OCI-LY3 (cell line): ENCODE measurements around the gene SESN3.
"Not testable (repeated sequence)": the region's sequence is repeated elsewhere in the genome, so short reads cannot be mapped to it uniquely, and the experiment has no call there.

Experiments used
- H2AFZ ChIP-seq: fragments of 200-600, 300-600 bp; shearing (Covaris generic); 2 replicates; pipeline ENCODE4 v1.6.0; 2014; ENCODE audit warnings: antibody characterized with exemption, low read depth, low read length
- H3K27ac ChIP-seq: fragments of 200-600, 300-600 bp; sonication (generic); 2 replicates; pipeline ENCODE4 v1.5.1; 2014; ENCODE audit warnings: mild to moderate bottlenecking, low read length, moderate library complexity, mixed read lengths
- H3K27me3 ChIP-seq: fragments of 200-600, 300-600 bp; sonication (generic); 2 replicates; pipeline ENCODE4 v1.6.1; 2014; ENCODE audit warnings: low read depth, low read length, mixed read lengths
- H3K36me3 ChIP-seq: fragments of 200-600, 300-600 bp; sonication (generic); replicated peaks from 2 replicates; pipeline ENCODE3; 2014; ENCODE audit warnings: low read depth, low read length, mixed read lengths
- H3K4me1 ChIP-seq: fragments of 300-600, 200-600 bp; sonication (generic); 2 replicates; pipeline ENCODE4 v1.6.1; 2014; ENCODE audit warnings: low read length, mixed read lengths
- H3K4me2 ChIP-seq: fragments of 200-600, 300-600 bp; sonication (generic); 2 replicates; pipeline ENCODE4 v1.6.1; 2014; ENCODE audit warnings: low read length, mixed read lengths
- H3K4me3 ChIP-seq: fragments of 300-600, 200-600 bp; sonication (generic); 2 replicates; pipeline ENCODE4 v1.5.1; 2014; ENCODE audit warnings: antibody characterized with exemption, mild to moderate bottlenecking, low read length, moderate library complexity
- H3K79me2 ChIP-seq: fragments of 300-600, 200-600 bp; shearing (Covaris generic); 2 replicates; pipeline ENCODE4 v1.6.1; 2014; ENCODE audit warnings: mild to moderate bottlenecking, low read length, mixed read lengths
- H3K9ac ChIP-seq: fragments of 300-600, 200-600 bp; shearing (Covaris generic); 2 replicates; pipeline ENCODE4 v1.6.0; 2014; ENCODE audit warnings: mild to moderate bottlenecking, low read length, moderate library complexity
- H3K9me3 ChIP-seq: fragments of 200-600, 300-600 bp; shearing (Covaris generic); 2 replicates; pipeline ENCODE4 v1.6.1; 2014; ENCODE audit warnings: low read length, mixed read lengths; ENCODE audit not compliant: insufficient read depth
- H4K20me1 ChIP-seq: fragments of 200-600, 300-600 bp; sonication (generic); 2 replicates; pipeline ENCODE4 v1.6.1; 2016; ENCODE audit warnings: low read length, mixed read lengths; ENCODE audit not compliant: insufficient read depth
- EZH2phosphoT487 ChIP-seq: fragments of 200-600 bp; shearing (Covaris generic); IDR thresholded peaks from 2 replicates; pipeline ENCODE4 v1.6.1; 2018; ENCODE audit warnings: antibody characterized with exemption, mixed run types, low read depth
- TF ChIP-seq, protein P1 (sequence below): fragments of 200-600, 300-600 bp; sonication (generic); IDR thresholded peaks from 2 replicates; pipeline ENCODE4 v1.5.1; 2014; ENCODE audit warnings: antibody characterized with exemption, low read length, low read depth

The SESN3 gene

DNA sequence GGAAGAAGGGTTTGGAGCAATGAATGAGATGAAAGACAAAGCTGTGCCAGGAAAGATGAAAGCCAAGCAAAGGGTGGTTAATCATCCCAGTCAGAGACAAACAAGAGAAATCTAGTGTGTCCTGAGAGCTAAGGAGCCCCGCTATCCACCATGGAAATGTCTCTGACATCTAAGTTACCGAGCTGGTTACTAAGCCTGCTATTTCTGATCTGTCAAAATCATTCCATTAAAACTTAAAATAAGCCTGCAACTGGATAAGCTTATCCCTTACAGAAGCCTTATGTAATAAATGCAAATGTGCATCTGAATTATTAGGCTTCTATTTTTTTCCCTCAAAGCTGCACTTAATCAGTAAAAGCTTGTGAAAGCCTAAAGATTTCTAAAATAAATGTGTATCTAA is 22.1 kb upstream of the SESN3 start:
- Histone ChIP-seq H3K4me2 (peak overlapping the region; percentile 81), H3K27ac (peak overlapping the region; percentile 83)

DNA sequence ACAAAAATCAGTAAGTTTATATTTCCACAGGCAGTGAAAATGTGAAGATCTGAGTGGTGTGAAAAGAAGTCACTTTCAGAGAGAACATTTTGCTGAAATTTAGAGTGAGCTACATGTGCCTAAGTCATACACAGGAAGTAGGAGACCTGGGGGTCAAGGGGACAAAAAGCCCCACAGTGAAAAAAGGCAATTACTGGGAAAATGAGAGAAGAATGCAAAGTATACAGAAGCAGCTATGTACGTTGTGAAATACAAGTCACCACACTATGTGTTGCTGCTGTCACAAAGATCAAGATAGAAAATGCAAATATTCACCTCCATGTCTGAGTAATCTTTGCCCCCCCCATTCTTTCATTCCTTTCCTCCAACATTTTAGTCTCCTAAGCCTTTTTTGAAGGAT is 21.6 kb upstream of the SESN3 start:
- Histone ChIP-seq H3K27ac (peak overlapping the region; percentile 83; the same call in 1 of the 2 replicates), H3K9me3 (no peaks in the 10 kb centered on the region), H3K4me3 (no peak overlapping the region), H3K4me2 (peak overlapping the region; percentile 38), H3K9ac (no peak overlapping the region), H3K4me1 (peaks cover 79% of the 10 kb centered on the region), H2AFZ (peak overlapping the region; percentile 29; the same call in 1 of the 2 replicates), H3K79me2 (no peaks in the 10 kb centered on the region), H3K27me3 (no peaks in the 10 kb centered on the region), H4K20me1 (no peaks in the 10 kb centered on the region), H3K36me3 (no peaks in the 10 kb centered on the region)
- TF ChIP-seq, protein P1, sequence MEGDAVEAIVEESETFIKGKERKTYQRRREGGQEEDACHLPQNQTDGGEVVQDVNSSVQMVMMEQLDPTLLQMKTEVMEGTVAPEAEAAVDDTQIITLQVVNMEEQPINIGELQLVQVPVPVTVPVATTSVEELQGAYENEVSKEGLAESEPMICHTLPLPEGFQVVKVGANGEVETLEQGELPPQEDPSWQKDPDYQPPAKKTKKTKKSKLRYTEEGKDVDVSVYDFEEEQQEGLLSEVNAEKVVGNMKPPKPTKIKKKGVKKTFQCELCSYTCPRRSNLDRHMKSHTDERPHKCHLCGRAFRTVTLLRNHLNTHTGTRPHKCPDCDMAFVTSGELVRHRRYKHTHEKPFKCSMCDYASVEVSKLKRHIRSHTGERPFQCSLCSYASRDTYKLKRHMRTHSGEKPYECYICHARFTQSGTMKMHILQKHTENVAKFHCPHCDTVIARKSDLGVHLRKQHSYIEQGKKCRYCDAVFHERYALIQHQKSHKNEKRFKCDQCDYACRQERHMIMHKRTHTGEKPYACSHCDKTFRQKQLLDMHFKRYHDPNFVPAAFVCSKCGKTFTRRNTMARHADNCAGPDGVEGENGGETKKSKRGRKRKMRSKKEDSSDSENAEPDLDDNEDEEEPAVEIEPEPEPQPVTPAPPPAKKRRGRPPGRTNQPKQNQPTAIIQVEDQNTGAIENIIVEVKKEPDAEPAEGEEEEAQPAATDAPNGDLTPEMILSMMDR = no peak
- no peak for TF ChIP-seq EZH2phosphoT487

More for the DNA sequence above, 22.1 kb upstream of the SESN3 start:
- no peaks in the 10 kb centered on the region for H3K27me3 ChIP-seq
- no peaks in the 10 kb centered on the region for H3K9me3 ChIP-seq
- H3K9ac ChIP-seq = no peak overlapping the region
- H2AFZ ChIP-seq = no peak overlapping the region
- no peaks in the 10 kb centered on the region for H4K20me1 ChIP-seq
- no peaks in the 10 kb centered on the region for H3K36me3 ChIP-seq
- H3K79me2 ChIP-seq = no peaks in the 10 kb centered on the region
- peaks cover 75% of the 10 kb centered on the region for H3K4me1 ChIP-seq
- no peak overlapping the region for H3K4me3 ChIP-seq
- TF ChIP-seq EZH2phosphoT487 = no peak
- TF ChIP-seq, protein P1 = no peak

DNA sequence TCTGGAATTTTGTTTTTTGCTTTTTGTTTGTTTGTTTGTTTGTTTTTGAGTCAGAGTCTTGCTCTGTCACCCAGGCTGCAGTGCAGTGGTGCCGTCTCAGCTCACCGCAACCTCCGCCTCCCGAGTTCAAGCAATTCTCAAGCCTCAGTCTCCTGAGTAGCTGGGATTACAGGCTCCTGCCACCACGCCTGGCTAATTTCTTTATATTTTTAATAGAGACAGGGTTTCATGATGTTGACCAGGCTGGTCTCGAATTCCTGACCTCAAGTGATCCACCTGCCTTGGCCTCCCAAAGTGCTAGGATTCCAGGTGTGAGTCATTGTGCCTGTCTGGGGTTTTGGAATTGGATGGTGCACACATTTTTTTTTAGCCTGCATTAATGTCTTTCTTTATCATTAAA is 20.9 kb upstream of the SESN3 start:
- Histone ChIP-seq H3K4me2 (peak overlapping the region; percentile 38), H3K4me1 (peaks cover 78% of the 10 kb centered on the region), H2AFZ (peak overlapping the region; percentile 29; the same call in 1 of the 2 replicates)
- H3K79me2 ChIP-seq, H3K9ac ChIP-seq, H3K9me3 ChIP-seq, H3K27me3 ChIP-seq, H3K4me3 ChIP-seq, H3K27ac ChIP-seq, H4K20me1 ChIP-seq, H3K36me3 ChIP-seq: not testable (repeated sequence)

DNA sequence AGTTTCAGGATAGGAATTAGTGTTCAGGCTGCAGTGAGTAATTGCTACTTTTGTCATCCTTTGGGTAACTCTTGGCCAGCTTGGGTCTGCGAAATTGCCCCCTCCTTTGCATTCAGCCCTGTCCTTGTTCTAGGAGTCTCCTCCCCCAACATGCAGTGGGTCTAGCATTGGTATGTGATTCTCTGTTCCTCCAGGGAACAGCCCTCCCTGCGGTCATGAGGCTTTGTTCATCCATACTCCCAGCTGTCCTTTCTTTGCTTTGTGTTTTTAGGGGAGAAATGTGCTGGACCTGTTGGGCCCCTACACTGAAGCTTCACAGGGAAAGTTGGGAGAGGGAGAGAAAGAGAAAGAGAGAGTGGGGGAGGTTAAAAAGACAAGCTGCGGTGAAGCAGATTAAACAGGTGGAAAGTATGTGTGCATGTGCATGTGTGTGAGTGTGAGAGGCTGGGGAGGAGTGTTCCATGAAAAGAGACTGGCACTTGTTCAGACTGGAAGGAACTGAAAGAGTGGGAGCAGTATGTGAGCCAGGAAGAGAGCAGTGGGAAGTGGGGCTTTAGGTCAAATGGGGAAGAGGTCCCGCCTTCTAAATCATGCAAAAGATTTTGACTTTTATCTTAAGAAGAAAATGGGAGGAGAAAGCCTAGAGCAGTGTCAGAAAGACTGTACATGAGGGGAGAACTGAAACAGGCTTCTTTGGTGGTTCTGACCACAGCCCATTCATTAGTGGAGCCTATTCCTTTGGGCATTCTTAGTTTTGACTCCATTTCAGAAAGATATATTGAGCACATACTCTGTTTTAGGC is 17.9 kb upstream of the SESN3 start:
- H3K4me2 ChIP-seq = peak overlapping the region; percentile 77
- H3K4me3 ChIP-seq = peak overlapping the region; percentile 46

More for the DNA sequence above, 17.9 kb upstream of the SESN3 start:
- TF ChIP-seq, protein P1 = no peak
- no peak for TF ChIP-seq EZH2phosphoT487
- Histone ChIP-seq H2AFZ (no peak overlapping the region), H3K27me3 (no peaks in the 10 kb centered on the region), H3K79me2 (no peaks in the 10 kb centered on the region), H4K20me1 (no peaks in the 10 kb centered on the region), H3K9ac (no peak overlapping the region; the same call in 1 of the 2 replicates), H3K36me3 (no peaks in the 10 kb centered on the region), H3K4me1 (peaks cover 52% of the 10 kb centered on the region), H3K9me3 (no peaks in the 10 kb centered on the region), H3K27ac (peak overlapping the region; percentile 33)
